MM.1S (cell line): Measurements from ENCODE around the gene MLXIPL.

Experiments
- DNase-seq: peaks from one replicate; pipeline ENCODE4 v3.0.0-alpha.2; 2015
- H2AFZ ChIP-seq: fragments of 300-600 bp; sonication (generic); 2 replicates; pipeline ENCODE4 v1.6.0; 2016; ENCODE audit warnings: antibody characterized with exemption, low read length
- H3F3A ChIP-seq: fragments of 300-600 bp; sonication (generic); 2 replicates; pipeline ENCODE4 v1.6.1; 2016; ENCODE audit warnings: mild to moderate bottlenecking, antibody characterized with exemption, low read length, moderate library complexity, mixed read lengths; ENCODE audit not compliant: insufficient read depth
- H3K27ac ChIP-seq: fragments of 300-600 bp; sonication (generic); 2 replicates; pipeline ENCODE4 v1.5.1; 2016; ENCODE audit warnings: mild to moderate bottlenecking, low read length
- H3K27me3 ChIP-seq: fragments of 300-600 bp; sonication (generic); replicated peaks from 2 replicates; pipeline ENCODE4 v1.6.0; 2016; ENCODE audit warnings: low read length; ENCODE audit not compliant: insufficient read depth
- H3K36me3 ChIP-seq: fragments of 300-600 bp; sonication (generic); replicated peaks from 2 replicates; pipeline ENCODE4 v1.6.1; 2016; ENCODE audit warnings: mild to moderate bottlenecking, low read length, mixed read lengths; ENCODE audit not compliant: insufficient read depth
- H3K4me1 ChIP-seq: fragments of 300-600 bp; sonication (generic); 2 replicates; pipeline ENCODE4 v1.6.1; 2016; ENCODE audit warnings: low read length, mixed read lengths
- H3K4me2 ChIP-seq: fragments of 300-600 bp; sonication (generic); 2 replicates; pipeline ENCODE4 v1.6.0; 2016; ENCODE audit warnings: low read depth, low read length
- H3K4me3 ChIP-seq: fragments of 300-600 bp; sonication (generic); 2 replicates; pipeline ENCODE4 v1.5.1; 2016; ENCODE audit warnings: low read length, mixed read lengths
- H3K79me2 ChIP-seq: fragments of 300-600 bp; sonication (generic); 2 replicates; pipeline ENCODE4 v1.6.1; 2016; ENCODE audit warnings: mixed run types, low read length, mixed read lengths
- H3K9ac ChIP-seq: fragments of 300-600 bp; sonication (generic); 2 replicates; pipeline ENCODE4 v1.6.1; 2016; ENCODE audit warnings: low read length, mixed read lengths
- H3K9me2 ChIP-seq: fragments of 300-600 bp; sonication (generic); replicated peaks from 2 replicates; pipeline ENCODE4 v1.6.1; 2016; ENCODE audit warnings: mild to moderate bottlenecking, low read length, mixed read lengths; ENCODE audit not compliant: insufficient read depth
- H3K9me3 ChIP-seq: fragments of 300-600 bp; sonication (generic); replicated peaks from 2 replicates; pipeline ENCODE4 v1.6.1; 2016; ENCODE audit warnings: mild to moderate bottlenecking, low read length, mixed read lengths; ENCODE audit not compliant: insufficient read depth
- H4K20me1 ChIP-seq: fragments of 300-600 bp; sonication (generic); 2 replicates; pipeline ENCODE4 v1.6.1; 2016; ENCODE audit warnings: mild to moderate bottlenecking, low read length, moderate library complexity, mixed read lengths; ENCODE audit not compliant: insufficient read depth
- EZH2 ChIP-seq: fragments of 300-600 bp; sonication (generic); optimal IDR thresholded peaks from 2 replicates; pipeline ENCODE3; 2017; ENCODE audit warnings: low read depth, mild to moderate bottlenecking, antibody characterized with exemption, low read length, mixed read lengths
- EZH2phosphoT487 ChIP-seq: fragments of 300-600 bp; sonication (generic); IDR thresholded peaks from 2 replicates; pipeline ENCODE4 v1.6.1; 2018; ENCODE audit warnings: antibody characterized with exemption, low read length
- TF ChIP-seq, protein P1 (sequence below): fragments of 300-600 bp; sonication (generic); IDR thresholded peaks from 2 replicates; pipeline ENCODE4 v1.5.1; 2016; ENCODE audit warnings: antibody characterized with exemption, low read length, mixed read lengths

MLXIPL gene

DNA sequence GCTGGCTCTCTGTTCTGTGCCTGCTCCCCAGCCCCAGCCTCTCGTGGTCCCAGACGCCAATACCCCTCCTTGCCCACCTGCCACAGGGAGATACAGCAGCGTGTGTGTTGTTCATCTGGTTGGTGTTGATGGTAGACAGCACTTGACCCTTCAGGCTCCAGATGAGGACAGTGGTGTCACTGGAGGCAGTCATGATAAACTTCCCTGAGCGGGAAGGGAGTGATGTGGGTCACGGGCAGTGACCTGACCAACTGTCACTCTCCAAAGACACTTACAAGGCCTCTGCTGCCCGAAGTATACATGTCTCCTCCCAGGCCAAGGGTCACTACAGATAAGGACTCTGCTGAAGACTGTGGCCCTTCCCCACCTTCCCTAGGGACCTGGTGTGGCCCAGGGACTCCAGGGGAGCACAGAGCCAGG is 51.5 kb downstream of the MLXIPL start:
- Histone ChIP-seq H3K9me3 (no peaks in the 10 kb centered on the region), H2AFZ (no peak overlapping the region), H3K4me3 (no peak overlapping the region), H3K4me1 (no peaks in the 10 kb centered on the region), H3K9ac (no peak overlapping the region), H4K20me1 (no peaks in the 10 kb centered on the region), H3K9me2 (no peaks in the 10 kb centered on the region), H3K27me3 (no peaks in the 10 kb centered on the region), H3K4me2 (no peak overlapping the region), H3K27ac (no peak overlapping the region), H3F3A (peaks cover 3% of the 10 kb centered on the region; the same call in 1 of the 2 replicates), H3K36me3 (peaks cover 10% of the 10 kb centered on the region; the same call in 1 of the 2 replicates), H3K79me2 (peaks cover 36% of the 10 kb centered on the region)
- no peak for DNase-seq
- no peak for TF ChIP-seq EZH2phosphoT487
- TF ChIP-seq EZH2: no peak
- TF ChIP-seq, protein P1, sequence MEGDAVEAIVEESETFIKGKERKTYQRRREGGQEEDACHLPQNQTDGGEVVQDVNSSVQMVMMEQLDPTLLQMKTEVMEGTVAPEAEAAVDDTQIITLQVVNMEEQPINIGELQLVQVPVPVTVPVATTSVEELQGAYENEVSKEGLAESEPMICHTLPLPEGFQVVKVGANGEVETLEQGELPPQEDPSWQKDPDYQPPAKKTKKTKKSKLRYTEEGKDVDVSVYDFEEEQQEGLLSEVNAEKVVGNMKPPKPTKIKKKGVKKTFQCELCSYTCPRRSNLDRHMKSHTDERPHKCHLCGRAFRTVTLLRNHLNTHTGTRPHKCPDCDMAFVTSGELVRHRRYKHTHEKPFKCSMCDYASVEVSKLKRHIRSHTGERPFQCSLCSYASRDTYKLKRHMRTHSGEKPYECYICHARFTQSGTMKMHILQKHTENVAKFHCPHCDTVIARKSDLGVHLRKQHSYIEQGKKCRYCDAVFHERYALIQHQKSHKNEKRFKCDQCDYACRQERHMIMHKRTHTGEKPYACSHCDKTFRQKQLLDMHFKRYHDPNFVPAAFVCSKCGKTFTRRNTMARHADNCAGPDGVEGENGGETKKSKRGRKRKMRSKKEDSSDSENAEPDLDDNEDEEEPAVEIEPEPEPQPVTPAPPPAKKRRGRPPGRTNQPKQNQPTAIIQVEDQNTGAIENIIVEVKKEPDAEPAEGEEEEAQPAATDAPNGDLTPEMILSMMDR: no peak

DNA sequence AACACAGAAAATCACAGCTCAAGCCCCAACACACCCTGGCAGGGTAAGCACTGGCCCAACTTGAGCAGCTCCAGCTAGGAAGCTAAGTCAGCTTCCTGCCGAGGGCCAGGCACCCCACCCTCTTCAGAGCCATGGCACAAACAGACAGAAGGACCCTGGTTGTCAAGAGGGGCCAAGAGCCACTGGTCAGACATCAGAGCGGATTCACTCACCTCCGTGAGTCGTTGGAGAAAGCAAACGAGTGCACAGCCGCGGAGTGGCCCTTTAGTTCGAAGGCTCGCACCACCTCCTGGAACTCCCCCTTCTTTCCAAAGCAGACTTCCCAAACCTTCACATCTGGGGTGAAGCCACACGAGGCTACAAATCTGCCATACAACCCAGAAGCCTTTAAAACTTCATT is 53.3 kb downstream of the MLXIPL start:
- Histone ChIP-seq H2AFZ (no peak overlapping the region), H3K9ac (no peak overlapping the region), H3F3A (peaks cover 14% of the 10 kb centered on the region; the same call in 1 of the 2 replicates), H3K79me2 (peaks cover 18% of the 10 kb centered on the region; the same call in 1 of the 2 replicates), H3K27me3 (no peaks in the 10 kb centered on the region), H3K4me3 (no peak overlapping the region), H4K20me1 (no peaks in the 10 kb centered on the region), H3K27ac (no peak overlapping the region), H3K4me2 (no peak overlapping the region), H3K9me2 (no peaks in the 10 kb centered on the region), H3K9me3 (no peaks in the 10 kb centered on the region), H3K36me3 (peaks cover 10% of the 10 kb centered on the region; the same call in 1 of the 2 replicates), H3K4me1 (no peaks in the 10 kb centered on the region)
- TF ChIP-seq EZH2phosphoT487: no peak
- no peak for DNase-seq

DNA sequence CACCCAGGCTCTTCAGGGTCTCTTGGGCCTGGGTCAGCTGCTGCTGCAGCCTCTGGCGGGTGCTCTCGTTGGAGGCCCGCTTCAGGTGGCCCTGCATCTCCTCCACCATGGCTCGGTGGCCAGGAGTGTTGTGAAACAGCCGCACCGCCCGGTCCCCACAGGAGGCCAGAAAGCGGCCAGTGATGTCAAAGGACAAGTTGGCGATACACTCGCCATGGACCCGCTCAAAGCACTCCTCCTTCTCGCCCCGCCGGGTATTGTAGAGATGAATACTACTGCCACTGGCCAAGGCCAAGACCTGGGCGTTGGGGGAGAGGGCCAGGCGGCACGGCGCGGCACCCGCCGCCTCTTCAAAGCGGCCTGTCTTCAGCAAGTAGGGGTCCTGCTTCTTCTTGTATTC is 53.8 kb downstream of the MLXIPL start:
- Histone ChIP-seq H3K9ac (no peak overlapping the region), H3F3A (peaks cover 14% of the 10 kb centered on the region; the same call in 1 of the 2 replicates), H3K9me2 (no peaks in the 10 kb centered on the region), H4K20me1 (no peaks in the 10 kb centered on the region), H3K36me3 (peaks cover 10% of the 10 kb centered on the region; the same call in 1 of the 2 replicates), H3K27me3 (no peaks in the 10 kb centered on the region), H3K9me3 (no peaks in the 10 kb centered on the region), H3K27ac (no peak overlapping the region), H3K4me3 (no peak overlapping the region), H3K4me1 (0 out of 2 replicates have a peak, but pooled peaks cover 4% of the 10 kb centered on the region), H3K4me2 (no peak overlapping the region), H2AFZ (no peak overlapping the region), H3K79me2 (peaks cover 14% of the 10 kb centered on the region; the same call in 1 of the 2 replicates)
- no peak for DNase-seq
- no peak for TF ChIP-seq EZH2
- TF ChIP-seq EZH2phosphoT487: no peak
- TF ChIP-seq, protein P1: no peak

DNA sequence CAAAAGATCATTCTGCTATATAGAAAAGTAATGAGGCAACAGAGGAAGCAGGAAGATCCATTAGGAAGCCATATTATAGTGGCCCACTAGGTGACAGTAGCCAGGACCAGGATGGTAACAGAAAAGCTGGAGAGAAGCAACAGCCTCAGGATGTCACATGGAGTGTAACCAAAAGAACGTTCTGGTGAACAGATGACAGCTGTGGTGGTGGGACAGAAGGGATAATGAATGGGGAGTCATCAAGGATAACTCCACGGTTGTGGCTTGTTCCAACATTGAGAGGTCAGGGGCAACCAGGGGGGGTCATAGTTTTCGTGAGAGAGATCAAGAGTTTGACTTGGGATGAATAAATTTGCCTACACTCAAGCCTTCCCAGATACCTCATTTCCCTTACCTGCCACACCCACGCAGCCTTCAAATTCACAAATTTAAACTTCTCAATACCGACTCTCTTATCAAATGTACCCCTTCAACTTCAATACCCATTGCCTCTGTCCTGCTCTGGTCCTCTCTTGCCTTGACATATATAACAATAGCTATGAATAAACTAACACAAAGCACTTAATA is 55.2 kb downstream of the MLXIPL start:
- H3K9ac ChIP-seq: no peak overlapping the region
- no peaks in the 10 kb centered on the region for H3K27me3 ChIP-seq
- H3K4me1 ChIP-seq: 0 out of 2 replicates have a peak, but pooled peaks cover 7% of the 10 kb centered on the region
- no peaks in the 10 kb centered on the region for H3K9me3 ChIP-seq
- H3K79me2 ChIP-seq: peaks cover 5% of the 10 kb centered on the region; the same call in 1 of the 2 replicates
- H3K4me2 ChIP-seq: no peak overlapping the region
- H3K4me3 ChIP-seq: no peak overlapping the region
- H3F3A ChIP-seq: peaks cover 14% of the 10 kb centered on the region; the same call in 1 of the 2 replicates
- peaks cover 5% of the 10 kb centered on the region; the same call in 1 of the 2 replicates for H3K36me3 ChIP-seq
- no peak for DNase-seq
- TF ChIP-seq EZH2phosphoT487 (no peak), EZH2 (no peak)
- TF ChIP-seq, protein P1: no peak
- no peak overlapping the region for H2AFZ ChIP-seq
- no peaks in the 10 kb centered on the region for H3K9me2 ChIP-seq
- no peak overlapping the region for H3K27ac ChIP-seq
- H4K20me1 ChIP-seq: no peaks in the 10 kb centered on the region
